Activated CD4-positive, alpha-beta memory T cell treated with anti-CD3 and anti-CD28 coated beads, Interleukin-2, amount 10 ng/mL, durations not matched to agents 7 days and 5 days (primary cell): ENCODE results near the gene ZNF22. TPM values are rescaled to one million over a fixed set of nuclear protein-coding genes. Genes with fewer than 3 reads are reported as not detected.

Experiments used
- CTCF ChIA-PET: fragments of 350-600 bp; sonication (Branson Sonifier 250); formaldehyde crosslinking; loops from one replicate; lab custom pipeline; 2021; ENCODE audit warnings: antibody characterized with exemption, inconsistent platforms; lab: Charles Lee
- POLR2A ChIA-PET: fragments of 350-600 bp; sonication (Branson Sonifier 250); formaldehyde crosslinking; loops from one replicate; lab custom pipeline; 2021; ENCODE audit warnings: antibody characterized with exemption; lab: Charles Lee
- DNase-seq: peaks from one replicate; pipeline ENCODE4 v3.0.0-alpha.2; 2020
- H3K27ac Mint-ChIP-seq: one replicate; pipeline ENCODE4 v1.8.0; 2021; ENCODE audit warnings: mild to moderate bottlenecking, mixed read lengths
- H3K27me3 Mint-ChIP-seq: one replicate; pipeline ENCODE4 v1.8.0; 2021; ENCODE audit warnings: mixed read lengths
- H3K36me3 Mint-ChIP-seq: one replicate; pipeline ENCODE4 v1.8.0; 2021; ENCODE audit warnings: low read depth, mixed read lengths
- H3K4me1 Mint-ChIP-seq: one replicate; pipeline ENCODE4 v1.8.0; 2021; ENCODE audit warnings: mixed read lengths
- H3K4me3 Mint-ChIP-seq: one replicate; pipeline ENCODE4 v1.8.0; 2021; ENCODE audit warnings: mild to moderate bottlenecking, mixed read lengths
- H3K9me3 Mint-ChIP-seq: one replicate; pipeline ENCODE4 v1.8.0; 2021; ENCODE audit warnings: mixed read lengths
- total RNA-seq, 2 experiments: library from RNA; stranded (reverse); gene quantifications; one replicate each; pipeline ENCODE4 v1.2.3, GENCODE V29; 2021

Gene ZNF22
- total RNA-seq, 2 experiments from 2014 or later: 22.9 to 24.7 TPM

DNA sequence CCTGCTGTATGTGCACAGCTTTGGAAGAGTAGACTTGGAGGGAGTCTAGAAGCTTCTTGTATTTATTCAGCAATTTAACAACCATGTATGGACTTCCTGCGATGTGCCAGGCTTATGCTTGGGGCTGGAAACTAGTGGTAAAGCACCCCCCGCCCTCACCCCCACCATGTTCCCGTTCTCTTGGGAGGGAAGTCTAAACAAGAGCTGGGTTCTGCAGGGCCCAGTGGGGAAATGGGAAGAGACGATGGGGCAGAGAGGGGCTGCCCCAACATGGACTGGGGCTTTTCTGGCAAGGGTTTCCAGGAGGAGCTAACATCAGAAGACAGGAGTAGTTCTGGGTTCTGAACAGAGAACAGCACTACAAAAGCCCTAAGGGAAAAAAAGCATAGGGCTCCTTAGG lies 33.1 kb upstream of the ZNF22 start:
- no peak for DNase-seq
- no peaks in the 10 kb centered on the region for H3K36me3 Mint-ChIP-seq
- H3K27me3 Mint-ChIP-seq: no peaks in the 10 kb centered on the region
- H3K4me3 Mint-ChIP-seq: no peak overlapping the region
- peaks cover 24% of the 10 kb centered on the region for H3K4me1 Mint-ChIP-seq
- no peaks in the 10 kb centered on the region for H3K9me3 Mint-ChIP-seq
- no peak overlapping the region for H3K27ac Mint-ChIP-seq
- ChIA-PET CTCF (interaction anchor here (1.1 to 2.1 kb wide), 3 partner anchors 28 to 35 kb away, joined by 3 to 9 read pairs (median 5); no protein-coding TSS in a partner anchor), POLR2A (interaction anchor here (0.9 to 1.0 kb wide), 2 partner anchors 8 to 13 kb away, joined by 3 to 4 read pairs; partner anchors contain the start of gene RASSF4)

DNA sequence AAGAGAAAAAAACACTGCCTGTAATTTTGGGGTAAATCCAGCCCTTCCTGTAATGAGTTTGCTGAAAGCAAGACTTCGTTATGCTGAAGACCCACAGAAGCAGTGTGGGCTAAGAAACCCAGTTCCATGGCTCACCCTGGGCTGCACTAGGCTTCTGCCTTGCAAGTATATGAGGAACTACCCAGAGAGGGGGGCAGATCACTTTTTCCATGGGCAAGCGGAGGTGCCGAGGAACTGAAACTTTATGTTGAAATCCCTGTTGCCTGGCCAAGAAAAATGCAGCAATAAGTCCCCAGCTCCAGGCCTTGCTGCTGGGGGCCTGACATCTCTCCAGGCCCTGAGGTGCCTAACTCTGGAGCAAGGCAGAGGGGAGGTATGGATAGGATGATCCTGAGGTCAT lies 32.6 kb upstream of the ZNF22 start:
- no peaks in the 10 kb centered on the region for H3K27me3 Mint-ChIP-seq
- peak overlapping the region; percentile 67 for H3K27ac Mint-ChIP-seq
- DNase-seq: no peak
- H3K4me3 Mint-ChIP-seq: no peak overlapping the region
- H3K4me1 Mint-ChIP-seq: peaks cover 24% of the 10 kb centered on the region
- ChIA-PET POLR2A (interaction anchor here (0.9 to 1.0 kb wide), 2 partner anchors 9 to 13 kb away, joined by 3 to 4 read pairs; partner anchors contain the start of gene RASSF4), CTCF (interaction anchor here (1.1 to 1.9 kb wide), 2 partner anchors 28 to 35 kb away, joined by 3 to 5 read pairs; no protein-coding TSS in a partner anchor)
- no peaks in the 10 kb centered on the region for H3K36me3 Mint-ChIP-seq
- H3K9me3 Mint-ChIP-seq: no peaks in the 10 kb centered on the region

DNA sequence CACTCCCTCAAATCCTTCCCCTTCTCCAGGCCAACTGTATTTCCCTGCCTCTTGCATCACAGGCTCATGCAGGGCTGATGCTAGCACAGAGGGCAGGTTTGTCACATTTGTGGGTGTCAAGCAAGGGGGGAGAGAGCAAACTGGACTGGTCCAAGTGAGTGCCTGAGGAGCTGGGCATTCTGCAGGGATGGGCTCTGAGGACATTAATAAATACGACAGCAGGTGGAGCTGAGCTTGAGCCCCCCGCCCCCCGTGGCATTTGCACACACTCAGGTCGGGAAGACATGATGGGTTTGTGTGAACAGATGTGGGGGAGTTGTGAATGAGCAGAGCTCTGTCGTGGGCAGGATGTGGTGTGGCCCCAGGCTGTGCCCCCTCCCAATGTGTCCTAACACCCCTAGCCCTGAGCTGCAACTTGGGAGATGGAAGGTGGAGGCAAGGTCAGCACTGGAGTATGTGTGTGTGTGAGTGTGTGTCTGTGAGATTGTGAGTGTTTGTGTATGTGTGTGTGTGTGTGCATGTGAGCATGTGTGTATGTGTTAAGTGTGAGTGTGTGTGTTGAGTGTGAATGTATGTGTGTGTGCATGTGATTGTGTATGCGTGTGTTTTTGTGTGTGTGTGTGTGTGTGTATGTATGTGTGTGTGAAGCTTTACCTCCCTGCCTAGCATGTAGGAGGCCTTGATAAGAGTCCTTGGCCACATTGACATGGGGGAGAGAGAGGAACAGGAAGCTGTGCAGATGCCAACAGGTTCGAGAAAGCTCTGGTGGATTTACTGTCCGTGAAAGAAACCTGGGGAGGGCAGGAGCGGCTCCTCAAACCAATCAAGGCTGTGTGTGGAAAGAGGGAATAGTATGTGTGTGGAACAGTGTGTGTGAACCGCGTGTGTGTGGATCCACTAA lies 32.0 kb upstream of the ZNF22 start:
- Mint-ChIP-seq H3K4me3 (no peak overlapping the region), H3K27me3 (no peaks in the 10 kb centered on the region), H3K36me3 (no peaks in the 10 kb centered on the region), H3K9me3 (no peaks in the 10 kb centered on the region), H3K27ac (no peak overlapping the region), H3K4me1 (peaks cover 28% of the 10 kb centered on the region)
- DNase-seq: peak; percentile 33
- CTCF ChIA-PET: interaction anchor here (1.6 to 1.9 kb wide), 2 partner anchors 36 to 105 kb away, joined by 4 to 5 read pairs; no protein-coding TSS in a partner anchor
- POLR2A ChIA-PET: interaction anchor here (0.9 kb wide), 1 partner anchor 10 kb away, joined by 4 read pairs; the partner anchor contains the start of gene RASSF4

DNA sequence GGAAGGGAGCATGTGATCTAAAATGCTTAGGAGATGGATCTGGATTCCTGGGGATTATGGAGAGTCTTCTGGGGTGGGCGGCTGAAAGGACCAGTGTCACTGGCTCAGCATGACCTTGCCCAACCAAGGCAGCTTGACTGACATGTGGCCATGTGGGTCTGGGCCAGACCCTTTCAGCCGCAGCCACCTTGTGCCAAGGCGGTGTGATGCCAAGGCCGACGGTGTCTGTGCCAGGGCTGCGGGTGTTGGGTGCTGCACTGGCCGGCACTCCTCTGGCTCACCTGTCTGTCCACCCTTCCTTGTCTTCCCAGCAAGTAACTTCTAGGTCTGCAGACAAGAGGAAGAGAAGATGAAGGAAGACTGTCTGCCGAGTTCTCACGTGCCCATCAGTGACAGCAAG lies 30.9 kb upstream of the ZNF22 start:
- Mint-ChIP-seq H3K4me1 (peaks cover 37% of the 10 kb centered on the region), H3K27ac (no peak overlapping the region), H3K36me3 (no peaks in the 10 kb centered on the region), H3K27me3 (no peaks in the 10 kb centered on the region), H3K9me3 (no peaks in the 10 kb centered on the region), H3K4me3 (no peak overlapping the region)
- ChIA-PET POLR2A (no interaction called here), CTCF (interaction anchor here (1.6 kb wide), 1 partner anchor 106 kb away, joined by 4 read pairs; no protein-coding TSS in a partner anchor)
- no peak for DNase-seq

DNA sequence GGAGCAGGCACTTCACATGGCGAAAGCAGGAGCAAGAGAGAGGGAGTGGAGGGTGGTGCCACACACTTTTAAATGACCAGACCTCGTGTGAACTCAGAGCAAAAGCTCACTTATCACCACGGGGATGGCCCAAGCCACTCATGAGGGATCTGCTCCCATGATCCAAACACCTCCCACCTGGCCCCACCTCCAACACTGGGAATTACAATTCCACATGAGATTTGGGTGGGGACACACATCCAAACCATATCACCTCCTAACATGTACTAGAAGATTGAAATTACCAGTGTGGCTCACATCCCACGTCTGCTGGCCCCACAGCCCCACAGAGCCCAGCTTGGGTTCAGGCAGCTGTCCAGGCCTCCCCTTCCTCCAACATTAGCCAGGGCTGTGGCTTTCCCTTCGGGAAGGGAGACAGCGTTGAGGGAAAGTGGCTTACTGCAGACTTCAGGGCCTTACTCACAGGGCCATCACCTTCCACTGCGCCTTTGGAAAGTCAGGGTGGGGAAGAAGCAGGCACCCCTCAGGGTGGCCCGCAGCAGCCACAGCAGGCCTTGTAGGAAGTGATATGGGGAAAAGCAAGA lies 29.8 kb upstream of the ZNF22 start:
- H3K4me3 Mint-ChIP-seq: no peak overlapping the region
- DNase-seq: no peak
- H3K27me3 Mint-ChIP-seq: no peaks in the 10 kb centered on the region
- H3K4me1 Mint-ChIP-seq: peaks cover 39% of the 10 kb centered on the region
- no peaks in the 10 kb centered on the region for H3K9me3 Mint-ChIP-seq
- CTCF ChIA-PET: no interaction called here
- no peak overlapping the region for H3K27ac Mint-ChIP-seq
- POLR2A ChIA-PET: interaction anchor here (1.6 kb wide), 1 partner anchor 12 kb away, joined by 3 read pairs; the partner anchor contains the start of gene RASSF4
- no peaks in the 10 kb centered on the region for H3K36me3 Mint-ChIP-seq

DNA sequence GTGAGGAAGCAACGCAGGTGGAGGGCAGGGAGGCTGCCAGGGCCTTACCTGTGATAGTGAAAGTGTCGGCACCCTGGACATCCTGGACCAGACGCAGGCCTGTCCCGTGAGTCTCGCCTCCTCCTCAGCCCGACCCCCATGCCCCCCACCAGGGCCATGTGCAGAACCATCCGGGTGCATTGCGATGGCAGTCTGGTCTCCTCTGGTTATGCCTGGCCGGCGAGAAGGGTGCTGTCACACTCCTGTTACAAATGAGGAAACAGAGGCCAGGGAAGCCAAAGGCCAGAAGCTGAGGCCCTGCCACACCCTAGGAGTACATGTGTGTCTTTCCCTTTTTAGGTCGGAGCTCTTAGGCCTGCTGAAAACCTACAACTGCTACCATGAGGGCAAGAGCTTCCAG lies 29.3 kb upstream of the ZNF22 start:
- CTCF ChIA-PET: no interaction called here
- POLR2A ChIA-PET: interaction anchor here (1.6 kb wide), 1 partner anchor 12 kb away, joined by 3 read pairs; the partner anchor contains the start of gene RASSF4
- H3K4me3 Mint-ChIP-seq: no peak overlapping the region
- no peaks in the 10 kb centered on the region for H3K36me3 Mint-ChIP-seq
- H3K27ac Mint-ChIP-seq: no peak overlapping the region
- no peaks in the 10 kb centered on the region for H3K9me3 Mint-ChIP-seq
- no peak for DNase-seq
- peaks cover 35% of the 10 kb centered on the region for H3K4me1 Mint-ChIP-seq
- H3K27me3 Mint-ChIP-seq: no peaks in the 10 kb centered on the region

DNA sequence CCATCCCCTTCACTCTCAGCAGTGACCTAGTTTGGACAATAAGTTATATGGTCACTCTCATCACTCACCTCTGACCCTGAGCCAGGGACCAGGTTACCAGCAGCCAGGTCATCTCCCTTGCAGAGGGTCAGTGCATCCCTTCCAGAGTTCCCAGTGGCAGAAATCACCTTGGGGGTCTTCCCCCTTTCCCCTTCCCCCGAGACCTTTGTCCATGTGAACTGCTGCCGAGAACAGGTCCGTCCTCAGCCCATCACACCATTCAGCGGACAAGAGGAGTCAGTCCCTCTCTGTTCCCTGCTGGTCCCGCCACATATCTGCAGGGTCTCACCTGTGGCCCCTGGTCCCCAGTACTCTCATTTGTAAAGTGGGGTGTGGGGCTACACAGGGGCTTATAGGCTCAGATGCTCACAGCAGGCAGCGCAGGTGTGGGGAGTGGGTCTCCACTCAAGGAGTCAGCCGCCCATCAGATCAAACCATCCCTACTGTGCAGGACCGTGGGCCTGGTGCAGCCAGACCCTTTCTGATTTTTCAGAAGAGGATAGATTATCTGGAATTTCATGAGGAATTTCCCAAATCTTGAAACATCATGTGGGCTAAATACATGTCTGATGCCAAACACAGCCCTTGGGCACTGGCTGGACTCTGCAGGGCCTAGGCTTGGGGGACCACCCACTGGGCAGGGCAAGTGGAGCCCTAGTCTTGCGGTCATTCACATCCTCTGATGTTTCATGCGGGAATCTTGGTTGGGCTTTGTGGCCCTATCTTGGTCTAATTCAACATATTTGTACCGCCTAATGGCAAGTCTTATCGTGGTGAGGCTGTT lies 28.6 kb upstream of the ZNF22 start:
- Mint-ChIP-seq H3K4me1 (peaks cover 34% of the 10 kb centered on the region), H3K36me3 (no peaks in the 10 kb centered on the region), H3K4me3 (no peak overlapping the region), H3K27ac (no peak overlapping the region), H3K27me3 (no peaks in the 10 kb centered on the region), H3K9me3 (no peaks in the 10 kb centered on the region)
- ChIA-PET CTCF (interaction anchor here (2.1 kb wide), 1 partner anchor 39 kb away, joined by 16 read pairs; no protein-coding TSS in a partner anchor), POLR2A (interaction anchor here (1.0 to 1.6 kb wide), 2 partner anchors 13 kb away, joined by 3 read pairs; partner anchors contain the start of gene RASSF4)
- DNase-seq: no peak

DNA sequence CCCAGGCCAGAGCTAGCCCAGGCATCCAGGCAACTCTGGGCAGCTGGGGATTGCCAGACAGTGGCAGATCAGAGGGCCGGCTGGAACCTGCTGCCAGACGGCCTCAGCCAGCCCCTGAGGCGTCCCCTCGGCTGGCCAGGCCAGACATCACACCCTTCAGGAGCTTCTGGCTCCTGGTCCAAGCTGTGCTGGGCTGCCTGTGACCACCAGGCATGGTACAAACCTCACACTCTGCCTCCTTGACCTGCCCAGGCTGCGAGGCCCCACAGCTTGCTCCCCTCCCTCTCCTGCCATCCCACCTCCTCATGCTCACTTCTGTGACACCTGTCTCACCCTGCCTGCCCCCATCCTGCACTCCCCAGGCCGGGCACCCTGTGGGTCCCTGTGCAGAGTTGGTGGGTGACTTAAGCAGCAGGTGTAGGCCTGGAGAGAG lies 27.8 kb upstream of the ZNF22 start:
- no peak overlapping the region for H3K4me3 Mint-ChIP-seq
- POLR2A ChIA-PET: interaction anchor here (1.0 to 2.2 kb wide), 2 partner anchors 8 to 14 kb away, joined by 3 to 7 read pairs; partner anchors contain the start of gene RASSF4

DNA sequence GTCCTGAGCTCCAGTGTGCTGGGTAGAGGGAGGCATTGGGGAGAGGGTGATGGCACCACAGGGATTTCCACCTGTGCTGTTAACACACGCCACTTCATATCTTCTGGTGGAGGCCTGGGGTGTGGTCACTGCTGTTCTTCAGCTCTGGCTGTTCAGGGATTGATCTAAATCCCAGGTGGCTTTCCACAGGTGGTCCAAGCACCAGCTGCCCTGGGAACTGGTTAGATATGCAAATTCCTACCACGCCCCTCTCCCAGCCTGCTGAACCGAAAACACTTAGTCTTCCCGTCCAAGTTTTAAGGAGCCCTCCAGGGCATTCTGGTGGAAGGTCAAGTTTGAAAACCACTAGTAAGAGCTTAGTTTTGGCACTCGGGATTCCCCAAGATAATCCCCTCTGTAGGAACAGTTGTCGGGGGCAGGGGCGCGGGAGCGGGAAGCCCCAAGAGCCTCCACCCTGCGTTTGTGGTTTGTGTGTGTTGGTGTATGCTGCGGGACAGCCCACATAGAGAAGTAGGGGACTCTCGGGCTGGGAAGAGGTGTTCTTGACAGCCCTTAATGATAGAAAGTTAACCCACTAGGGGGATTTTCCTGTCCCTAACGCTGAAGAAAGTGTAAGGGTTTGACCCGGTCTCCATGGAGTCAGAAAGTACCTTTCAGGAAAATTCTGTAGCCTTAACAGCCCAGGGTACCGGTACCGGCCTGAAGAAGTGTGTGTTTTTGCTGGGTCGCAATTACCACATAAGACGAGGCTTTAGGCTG lies 27.2 kb upstream of the ZNF22 start:
- no peak overlapping the region for H3K4me3 Mint-ChIP-seq
- POLR2A ChIA-PET: interaction anchor here (0.8 to 2.2 kb wide), 3 partner anchors 9 to 14 kb away, joined by 3 to 7 read pairs (median 3); partner anchors contain the start of gene RASSF4

More for the DNA sequence above, 27.8 kb upstream of the ZNF22 start:
- no peak for DNase-seq
- CTCF ChIA-PET: interaction anchor here (2.1 kb wide), 1 partner anchor 40 kb away, joined by 16 read pairs; no protein-coding TSS in a partner anchor
- Mint-ChIP-seq H3K36me3 (no peaks in the 10 kb centered on the region), H3K4me1 (peaks cover 30% of the 10 kb centered on the region), H3K9me3 (no peaks in the 10 kb centered on the region), H3K27ac (no peak overlapping the region), H3K27me3 (no peaks in the 10 kb centered on the region)

DNA sequence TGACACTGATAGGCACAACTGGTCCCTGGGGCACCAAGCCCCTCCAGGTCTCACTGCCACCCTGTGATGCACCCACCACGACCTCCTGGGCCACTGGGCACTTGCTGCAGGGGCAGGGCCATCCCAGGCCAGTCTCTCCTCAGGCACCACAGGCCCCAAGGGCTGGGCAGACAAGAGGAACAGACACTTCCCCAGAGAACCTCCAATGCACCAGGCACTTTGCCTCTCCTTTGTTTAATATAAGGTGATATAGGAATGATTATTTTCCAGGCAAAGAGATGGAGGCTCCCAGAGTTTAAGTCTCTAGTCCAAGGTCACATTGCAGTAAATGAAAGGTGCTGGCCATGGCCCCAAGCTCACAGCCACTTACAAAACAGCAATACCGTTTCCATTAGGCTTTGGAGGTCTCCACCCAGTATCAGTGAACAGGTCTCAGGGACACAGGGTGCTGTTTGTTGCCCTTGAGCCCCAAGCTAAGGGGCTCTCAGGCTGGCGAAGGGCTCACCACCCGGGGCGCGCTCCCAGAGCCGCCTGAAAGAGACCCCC lies 26.6 kb upstream of the ZNF22 start:
- H3K27me3 Mint-ChIP-seq: no peaks in the 10 kb centered on the region
- H3K27ac Mint-ChIP-seq: peak overlapping the region; percentile 64
- peak overlapping the region; percentile 63 for H3K4me3 Mint-ChIP-seq
- CTCF ChIA-PET: interaction anchor here (0.8 to 2.1 kb wide), 4 partner anchors 10 to 41 kb away, joined by 3 to 16 read pairs (median 4); no protein-coding TSS in a partner anchor
- no peak for DNase-seq
- H3K4me1 Mint-ChIP-seq: peaks cover 20% of the 10 kb centered on the region
- POLR2A ChIA-PET: interaction anchor here (0.6 to 2.2 kb wide), 3 partner anchors 9 to 16 kb away, joined by 3 to 7 read pairs (median 3); partner anchors contain the start of gene RASSF4
- H3K9me3 Mint-ChIP-seq: no peaks in the 10 kb centered on the region
- no peaks in the 10 kb centered on the region for H3K36me3 Mint-ChIP-seq

More for the DNA sequence above, 27.2 kb upstream of the ZNF22 start:
- H3K4me1 Mint-ChIP-seq: peaks cover 26% of the 10 kb centered on the region
- no peak for DNase-seq
- no peak overlapping the region for H3K27ac Mint-ChIP-seq
- H3K9me3 Mint-ChIP-seq: no peaks in the 10 kb centered on the region
- H3K27me3 Mint-ChIP-seq: no peaks in the 10 kb centered on the region
- no peaks in the 10 kb centered on the region for H3K36me3 Mint-ChIP-seq
- CTCF ChIA-PET: interaction anchor here (0.8 to 2.1 kb wide), 4 partner anchors 9 to 41 kb away, joined by 3 to 16 read pairs (median 4); no protein-coding TSS in a partner anchor
